CD8-positive, alpha-beta memory T cell (primary cell): Measurements from ENCODE around the gene WDR27. TPM values are rescaled to one million over a fixed set of nuclear protein-coding genes. Genes with fewer than 3 reads are reported as not detected.

ENCODE experiments used
- CTCF ChIA-PET: fragments of 350-600 bp; sonication (Branson Sonifier 250); formaldehyde crosslinking; loops from one replicate; lab custom pipeline; 2021; ENCODE audit warnings: antibody characterized with exemption; lab: Charles Lee
- POLR2A ChIA-PET: fragments of 350-600 bp; sonication (Branson Sonifier 250); formaldehyde crosslinking; loops from one replicate; lab custom pipeline; 2021; ENCODE audit warnings: antibody characterized with exemption; lab: Charles Lee
- DNase-seq, 5 donors: peaks; one replicate each; pipeline versions ENCODE4 v3.0.0 to v3.0.0-alpha.2; 2020 to 2022; ENCODE audit warnings: mixed read lengths in 1 of 5
- H3K27ac ChIP-seq: one replicate; pipeline ENCODE4 v1.7.0; 2013; ENCODE audit warnings: low read depth, mild to moderate bottlenecking, low read length, moderate library complexity
- H3K27me3 ChIP-seq: 2 replicates; pipeline ENCODE4 v1.7.0; 2013; ENCODE audit warnings: low read length, mild to moderate bottlenecking; ENCODE audit not compliant: insufficient read depth, poor library complexity, severe bottlenecking
- H3K36me3 ChIP-seq: 2 replicates; pipeline ENCODE4 v1.7.0; 2013; ENCODE audit warnings: mild to moderate bottlenecking, low read length, moderate library complexity; ENCODE audit not compliant: insufficient read depth
- H3K4me1 ChIP-seq: 2 replicates; pipeline ENCODE4 v1.7.0; 2013; ENCODE audit warnings: mild to moderate bottlenecking, low read length, moderate library complexity; ENCODE audit not compliant: insufficient read depth
- H3K4me3 ChIP-seq: 2 replicates; pipeline ENCODE4 v1.7.0; 2013; ENCODE audit warnings: mild to moderate bottlenecking, low read length
- H3K9me3 ChIP-seq: 2 replicates; pipeline ENCODE4 v1.7.0; 2013; ENCODE audit warnings: mild to moderate bottlenecking, low read length
- H3K27ac Mint-ChIP-seq, 8 donors: one replicate each; pipeline ENCODE4 v1.8.0; 2020 to 2021; ENCODE audit warnings: mixed read lengths in 8 of 8, mild to moderate bottlenecking in 6 of 8, inconsistent platforms in 3 of 8, moderate library complexity in 3 of 8
- H3K27me3 Mint-ChIP-seq, 2 donors: one replicate each; pipeline ENCODE4 v1.8.0; 2020 to 2021; ENCODE audit warnings: mixed read lengths in 2 of 2, mild to moderate bottlenecking in 1 of 2, moderate library complexity in 1 of 2
- H3K36me3 Mint-ChIP-seq, 3 donors: one replicate each; pipeline ENCODE4 v1.8.0; 2020 to 2021; ENCODE audit warnings: mixed read lengths in 3 of 3, inconsistent platforms in 1 of 3, mild to moderate bottlenecking in 1 of 3
- H3K4me1 Mint-ChIP-seq, 3 donors: one replicate each; pipeline ENCODE4 v1.8.0; 2020 to 2021; ENCODE audit warnings: mixed read lengths in 3 of 3, inconsistent platforms in 1 of 3, mild to moderate bottlenecking in 1 of 3
- H3K4me3 Mint-ChIP-seq, 7 donors: one replicate each; pipeline ENCODE4 v1.8.0; 2020 to 2021; ENCODE audit warnings: mixed read lengths in 7 of 7, mild to moderate bottlenecking in 6 of 7, moderate library complexity in 4 of 7, inconsistent platforms in 2 of 7
- H3K9me3 Mint-ChIP-seq, 5 donors: one replicate each; pipeline ENCODE4 v1.8.0; 2020 to 2022; ENCODE audit warnings: mixed read lengths in 5 of 5, mild to moderate bottlenecking in 3 of 5, moderate library complexity in 2 of 5, inconsistent platforms in 1 of 5
- polyA plus RNA-seq: library from polyadenylated mRNA; unstranded; fragments of 300-500 nt; fragmentation: Illumina TruSeq; gene quantifications from one replicate; pipeline ENCODE4 v1.2.3, GENCODE V29; 2021
- total RNA-seq, 2 experiments: library from RNA; stranded (reverse); gene quantifications; one replicate each; pipeline ENCODE4 v1.2.3, GENCODE V29; 2021

Gene WDR27
- total and polyA plus RNA-seq, 3 experiments from 2014 or later: 7.4 to 29.4 (median 24.5) TPM

GRCh38 chr6:169652896-169653295 is 48.9 kb downstream of the WDR27 start:
- Histone ChIP-seq H3K4me1 (no peaks in the 10 kb centered on the region), H3K9me3 (no peaks in the 10 kb centered on the region), H3K36me3 (peaks cover under 1% of the 10 kb centered on the region), H3K27ac (no peak overlapping the region), H3K4me3 (no peak overlapping the region), H3K27me3 (no peaks in the 10 kb centered on the region)
- ChIA-PET POLR2A (no interaction called here), CTCF (no interaction called here)
- Mint-ChIP-seq H3K4me3 (peak overlapping the region in 1 of 7 donors; percentile 38), H3K9me3 (no peaks in the 10 kb centered on the region), H3K36me3 (peaks cover 0 to 27% (median 5%) of the 10 kb centered on the region in 3 donors), H3K27ac (no peak overlapping the region), H3K4me1 (peaks cover 11 to 18% (median 18%) of the 10 kb centered on the region in 3 donors), H3K27me3 (no peaks in the 10 kb centered on the region)
- no peak for DNase-seq

- no peaks in the 10 kb centered on the region for H3K27me3 ChIP-seq
- H3K27ac ChIP-seq: no peak overlapping the region
- peak overlapping the region in 2 of 8 donors; percentile 8 to 48 for H3K27ac Mint-ChIP-seq
- no peak for DNase-seq
- H3K36me3 ChIP-seq: no peaks in the 10 kb centered on the region
- no peak overlapping the region for H3K4me3 Mint-ChIP-seq
- ChIA-PET POLR2A (no interaction called here), CTCF (no interaction called here)
- H3K36me3 Mint-ChIP-seq: peaks cover 0 to 19% (median 2%) of the 10 kb centered on the region in 3 donors
- no peaks in the 10 kb centered on the region for H3K4me1 ChIP-seq
- no peaks in the 10 kb centered on the region for H3K9me3 Mint-ChIP-seq
- H3K4me3 ChIP-seq: no peak overlapping the region
- H3K4me1 Mint-ChIP-seq: peaks cover 11 to 18% (median 18%) of the 10 kb centered on the region in 3 donors
- H3K9me3 ChIP-seq: no peaks in the 10 kb centered on the region
- no peaks in the 10 kb centered on the region for H3K27me3 Mint-ChIP-seq
Measured at GRCh38 chr6:169651498-169651897, 50.3 kb downstream of the WDR27 start.

- peaks cover 0 to 16% (median 2%) of the 10 kb centered on the region in 3 donors for H3K36me3 Mint-ChIP-seq
- POLR2A ChIA-PET: no interaction called here
- H3K4me3 Mint-ChIP-seq: no peak overlapping the region
- Histone ChIP-seq H3K36me3 (no peaks in the 10 kb centered on the region), H3K4me1 (no peaks in the 10 kb centered on the region), H3K4me3 (no peak overlapping the region), H3K27me3 (no peaks in the 10 kb centered on the region), H3K27ac (no peak overlapping the region), H3K9me3 (no peaks in the 10 kb centered on the region)
- no peaks in the 10 kb centered on the region for H3K27me3 Mint-ChIP-seq
- H3K9me3 Mint-ChIP-seq: no peaks in the 10 kb centered on the region
- H3K27ac Mint-ChIP-seq: no peak overlapping the region
- H3K4me1 Mint-ChIP-seq: peaks cover 11 to 18% (median 18%) of the 10 kb centered on the region in 3 donors
- CTCF ChIA-PET: no interaction called here
- DNase-seq: no peak
Measured at GRCh38 chr6:169650959-169651292, 50.9 kb downstream of the WDR27 start.

- H3K27ac Mint-ChIP-seq: peak overlapping the region in 1 of 8 donors; percentile 26
- Histone ChIP-seq H3K4me3 (no peak overlapping the region), H3K27ac (no peak overlapping the region), H3K4me1 (no peaks in the 10 kb centered on the region), H3K27me3 (no peaks in the 10 kb centered on the region), H3K36me3 (no peaks in the 10 kb centered on the region), H3K9me3 (no peaks in the 10 kb centered on the region)
- H3K9me3 Mint-ChIP-seq: no peaks in the 10 kb centered on the region
- peaks cover 0 to 16% (median 2%) of the 10 kb centered on the region in 3 donors for H3K36me3 Mint-ChIP-seq
- POLR2A ChIA-PET: no interaction called here
- H3K4me3 Mint-ChIP-seq: no peak overlapping the region
- H3K4me1 Mint-ChIP-seq: peaks cover 10 to 17% (median 16%) of the 10 kb centered on the region in 3 donors
- H3K27me3 Mint-ChIP-seq: no peaks in the 10 kb centered on the region
- CTCF ChIA-PET: no interaction called here
- no peak for DNase-seq
Measured at GRCh38 chr6:169650241-169650958, 51.4 kb downstream of the WDR27 start.

GRCh38 chr6:169648617-169649016 is 53.2 kb downstream of the WDR27 start:
- H3K27me3 Mint-ChIP-seq: no peaks in the 10 kb centered on the region
- H3K27ac Mint-ChIP-seq: no peak overlapping the region
- no peak overlapping the region for H3K4me3 Mint-ChIP-seq
- H3K9me3 Mint-ChIP-seq: no peaks in the 10 kb centered on the region
- H3K9me3 ChIP-seq: no peaks in the 10 kb centered on the region
- no peaks in the 10 kb centered on the region for H3K27me3 ChIP-seq
- H3K4me1 ChIP-seq: no peaks in the 10 kb centered on the region
- ChIA-PET CTCF (no interaction called here), POLR2A (no interaction called here)
- H3K4me3 ChIP-seq: no peak overlapping the region
- no peak overlapping the region for H3K27ac ChIP-seq
- peaks cover 0 to 7% (median 2%) of the 10 kb centered on the region in 3 donors for H3K36me3 Mint-ChIP-seq
- DNase-seq: no peak
- no peaks in the 10 kb centered on the region for H3K36me3 ChIP-seq
- H3K4me1 Mint-ChIP-seq: no peaks in the 10 kb centered on the region

GRCh38 chr6:169648092-169648491 is 53.7 kb downstream of the WDR27 start:
- CTCF ChIA-PET: no interaction called here
- no peaks in the 10 kb centered on the region for H3K27me3 ChIP-seq
- Mint-ChIP-seq H3K4me1 (no peaks in the 10 kb centered on the region), H3K36me3 (peaks cover 0 to 7% (median 4%) of the 10 kb centered on the region in 3 donors), H3K27me3 (no peaks in the 10 kb centered on the region), H3K4me3 (no peak overlapping the region), H3K27ac (peak overlapping the region in 1 of 8 donors; percentile 59), H3K9me3 (no peaks in the 10 kb centered on the region)
- no peak overlapping the region for H3K4me3 ChIP-seq
- no peaks in the 10 kb centered on the region for H3K4me1 ChIP-seq
- DNase-seq: no peak
- POLR2A ChIA-PET: no interaction called here
- no peak overlapping the region for H3K27ac ChIP-seq
- H3K36me3 ChIP-seq: no peaks in the 10 kb centered on the region
- H3K9me3 ChIP-seq: no peaks in the 10 kb centered on the region

DNA sequence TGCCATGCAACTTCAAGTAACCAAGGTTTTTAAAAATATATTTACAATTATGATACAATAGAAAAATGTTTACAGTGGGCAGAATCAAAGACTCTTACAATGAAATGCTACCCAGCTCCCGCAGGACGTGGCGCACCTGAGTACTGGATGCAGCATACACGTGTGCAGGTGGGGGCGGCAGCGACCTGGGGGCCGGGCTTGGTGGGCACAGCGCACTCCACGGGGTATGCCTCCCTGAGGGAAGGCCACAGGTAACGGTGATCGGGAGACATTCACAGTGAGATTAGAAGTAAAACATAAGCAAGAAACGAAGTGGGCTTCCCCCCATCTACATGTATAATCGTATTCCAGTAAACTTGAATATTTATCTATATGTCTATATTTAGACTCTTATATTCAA is 54.2 kb downstream of the WDR27 start:
- ChIA-PET POLR2A (no interaction called here), CTCF (interaction anchor here (0.6 kb wide), 1 partner anchor 13 kb away, joined by 3 read pairs; no protein-coding TSS in a partner anchor)
- H3K36me3 ChIP-seq: no peaks in the 10 kb centered on the region
- DNase-seq: no peak
- no peak overlapping the region for H3K4me3 ChIP-seq
- H3K4me3 Mint-ChIP-seq: no peak overlapping the region
- no peaks in the 10 kb centered on the region for H3K27me3 ChIP-seq
- no peak overlapping the region for H3K27ac ChIP-seq
- H3K9me3 Mint-ChIP-seq: no peaks in the 10 kb centered on the region
- H3K9me3 ChIP-seq: no peaks in the 10 kb centered on the region
- no peaks in the 10 kb centered on the region for H3K4me1 Mint-ChIP-seq
- H3K27me3 Mint-ChIP-seq: no peaks in the 10 kb centered on the region
- peaks cover 0 to 8% (median 4%) of the 10 kb centered on the region in 3 donors for H3K36me3 Mint-ChIP-seq
- no peaks in the 10 kb centered on the region for H3K4me1 ChIP-seq
- H3K27ac Mint-ChIP-seq: no peak overlapping the region

DNA sequence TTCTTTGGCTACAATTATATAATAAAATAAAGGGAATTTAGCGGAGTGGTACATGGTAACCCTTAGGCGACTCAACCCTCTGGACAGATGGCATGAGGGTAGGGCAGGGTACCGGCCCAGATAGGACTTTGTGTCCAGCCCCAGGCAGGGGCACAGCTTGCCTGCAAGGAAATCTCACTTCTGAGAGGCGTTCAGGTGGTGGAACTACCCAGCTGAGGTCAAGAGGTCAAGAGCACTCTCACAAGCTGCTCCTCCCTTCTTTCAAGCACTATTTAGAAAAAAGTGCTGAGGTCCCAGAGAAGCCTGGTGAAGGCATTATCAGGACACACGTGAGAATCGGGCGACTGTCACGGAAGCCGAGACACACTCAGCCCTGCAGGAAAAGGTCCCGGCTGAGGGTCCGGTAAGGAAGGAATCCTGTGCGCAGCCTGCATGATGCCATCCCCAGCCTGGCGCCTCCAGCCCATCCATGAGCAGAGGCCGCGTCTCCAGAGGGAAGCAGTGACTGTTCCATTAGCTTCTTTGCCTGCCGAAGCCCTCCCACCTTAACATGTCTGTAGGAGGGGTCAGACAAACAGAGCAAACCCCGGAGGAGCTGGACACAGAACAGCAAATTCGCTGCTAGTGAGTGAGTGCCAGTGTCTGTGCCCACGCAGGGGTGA is 54.8 kb downstream of the WDR27 start:
- POLR2A ChIA-PET: no interaction called here
- Histone ChIP-seq H3K4me1 (no peaks in the 10 kb centered on the region), H3K27ac (no peak overlapping the region), H3K27me3 (no peaks in the 10 kb centered on the region), H3K4me3 (no peak overlapping the region), H3K9me3 (no peaks in the 10 kb centered on the region), H3K36me3 (no peaks in the 10 kb centered on the region)
- CTCF ChIA-PET: interaction anchor here (0.6 to 0.8 kb wide), 2 partner anchors 7 to 12 kb away, joined by 3 read pairs; no protein-coding TSS in a partner anchor
- H3K27me3 Mint-ChIP-seq: no peaks in the 10 kb centered on the region
- DNase-seq: no peak
- H3K9me3 Mint-ChIP-seq: no peaks in the 10 kb centered on the region
- H3K27ac Mint-ChIP-seq: no peak overlapping the region
- no peak overlapping the region for H3K4me3 Mint-ChIP-seq
- H3K4me1 Mint-ChIP-seq: no peaks in the 10 kb centered on the region
- H3K36me3 Mint-ChIP-seq: peaks cover 0 to 9% (median 5%) of the 10 kb centered on the region in 3 donors
